ENCODE measurements around the gene HKDC1.

Gene HKDC1

GRCh38 chr10:69217119-69217754 lies 2.9 kb upstream of the HKDC1 start:
- no peak for DNase-seq

- no peak for DNase-seq
These were observed 1.3 kb upstream of the HKDC1 start for GRCh38 chr10:69218831-69219230.

GRCh38 chr10:69220507-69220906 lies 375 bp downstream of the HKDC1 start:
- no peak for DNase-seq

GRCh38 chr10:69222157-69223027 lies 2.3 kb downstream of the HKDC1 start:
- peak; percentile 74 to 83 for DNase-seq

- no peak for DNase-seq
These were observed 2.9 kb downstream of the HKDC1 start for GRCh38 chr10:69223028-69223342.

- no peak for DNase-seq
These were observed 4.9 kb downstream of the HKDC1 start for GRCh38 chr10:69224862-69225657.

- DNase-seq: no peak
These were observed 5.5 kb downstream of the HKDC1 start for GRCh38 chr10:69225681-69226080.

- no peak for DNase-seq
These were observed 6.9 kb downstream of the HKDC1 start for GRCh38 chr10:69226919-69227450.

- DNase-seq: no peak
These were observed 8.0 kb downstream of the HKDC1 start for GRCh38 chr10:69228151-69228550.

- no peak for DNase-seq
These were observed 9.4 kb downstream of the HKDC1 start for GRCh38 chr10:69229616-69229916.

GRCh38 chr10:69230128-69230527 lies 10.0 kb downstream of the HKDC1 start:
- no peak for DNase-seq

- no peak for DNase-seq
These were observed 12.1 kb downstream of the HKDC1 start for GRCh38 chr10:69232252-69232651.

GRCh38 chr10:69232736-69233480 lies 12.8 kb downstream of the HKDC1 start:
- no peak for DNase-seq

- DNase-seq: no peak
These were observed 14.3 kb downstream of the HKDC1 start for GRCh38 chr10:69234447-69234846.

GRCh38 chr10:69237528-69238159 lies 17.5 kb downstream of the HKDC1 start:
- DNase-seq: peak; percentile 94 to 95

- no peak for DNase-seq
These were observed 19.0 kb downstream of the HKDC1 start for GRCh38 chr10:69239136-69239535.

- DNase-seq: no peak
These were observed 19.8 kb downstream of the HKDC1 start for GRCh38 chr10:69239816-69240434.

GRCh38 chr10:69240455-69240854 lies 20.3 kb downstream of the HKDC1 start:
- no peak for DNase-seq

- DNase-seq: no peak
These were observed 21.4 kb downstream of the HKDC1 start for GRCh38 chr10:69241575-69241974.

- DNase-seq: no peak
These were observed 22.1 kb downstream of the HKDC1 start for GRCh38 chr10:69242040-69242851.

- no peak for DNase-seq
These were observed 22.7 kb downstream of the HKDC1 start for GRCh38 chr10:69242852-69243212.
